GM12864 (cell line): ENCODE data around the gene RSAD2.
A peak's percentile ranks its signal among the peaks of the same experiment; 100 is the strongest.

ENCODE experiments used
- DNase-seq: peaks from one replicate; pipeline ENCODE4 v3.0.0-alpha.2; 2011; ENCODE audit warnings: low read depth
- H3K4me3 ChIP-seq: 2 replicates; pipeline ENCODE4 v1.5.1; 2011; ENCODE audit warnings: mild to moderate bottlenecking, low read depth, low read length, control low read depth
- CTCF ChIP-seq: IDR thresholded peaks from 2 replicates; pipeline ENCODE4 v1.5.1; 2011; ENCODE audit warnings: low read depth, mild to moderate bottlenecking, moderate library complexity, low read length, control low read depth, inconsistent platforms; ENCODE audit errors: missing control alignments

RSAD2 gene

GRCh38 chr2:6913415-6914157 is 36.0 kb downstream of the RSAD2 start:
- no peak for TF ChIP-seq CTCF
- no peak for DNase-seq
- no peak overlapping the region for H3K4me3 ChIP-seq

GRCh38 chr2:6914828-6915227 is 37.3 kb downstream of the RSAD2 start:
- no peak for DNase-seq
- TF ChIP-seq CTCF, result no peak
- H3K4me3 ChIP-seq, result no peak overlapping the region

GRCh38 chr2:6915399-6915798 is 37.8 kb downstream of the RSAD2 start:
- no peak overlapping the region for H3K4me3 ChIP-seq
- DNase-seq, result no peak
- TF ChIP-seq CTCF, result no peak

GRCh38 chr2:6916224-6916623 is 38.6 kb downstream of the RSAD2 start:
- no peak for TF ChIP-seq CTCF

GRCh38 chr2:6916736-6917070 is 39.1 kb downstream of the RSAD2 start:
- no peak for TF ChIP-seq CTCF
- H3K4me3 ChIP-seq, result no peak overlapping the region
- DNase-seq, result no peak

More at GRCh38 chr2:6916224-6916623, 38.6 kb downstream of the RSAD2 start:
- DNase-seq, result no peak
- H3K4me3 ChIP-seq, result no peak overlapping the region

- DNase-seq, result no peak
- H3K4me3 ChIP-seq, result peak within 1 kb of the TSS; percentile 54
- peak; percentile 46 for TF ChIP-seq CTCF
These were observed 39.6 kb downstream of the RSAD2 start, which contains the start of gene RNF144A for GRCh38 chr2:6917071-6917760. Gene RNF144A (plus strand): TSS chr2:6917412. CDS start chr2:6996927, 79,515 bp downstream.
